Hepatocyte (in vitro differentiated cells): ENCODE data around the gene VSNL1.

ENCODE experiments used
- EZH2 ChIP-seq: fragments of 200-600 bp; sonication (generic); IDR thresholded peaks from 2 replicates; pipeline ENCODE4 v1.6.1; 2016; ENCODE audit warnings: antibody characterized with exemption, mild to moderate bottlenecking, borderline replicate concordance
- EZH2phosphoT487 ChIP-seq: fragments of 200-600 bp; sonication (generic); IDR thresholded peaks from one replicate; pipeline ENCODE4 v1.6.1; 2018; ENCODE audit warnings: antibody characterized with exemption, mild to moderate bottlenecking, low read depth, moderate library complexity; ENCODE audit not compliant: unreplicated experiment, severe bottlenecking
- TF ChIP-seq, protein P1 (sequence below): fragments of 200-600 bp; sonication (generic); IDR thresholded peaks from 2 replicates; pipeline ENCODE4 v1.5.1; 2016; ENCODE audit warnings: antibody characterized with exemption, mild to moderate bottlenecking; ENCODE audit not compliant: poor library complexity

DNA sequence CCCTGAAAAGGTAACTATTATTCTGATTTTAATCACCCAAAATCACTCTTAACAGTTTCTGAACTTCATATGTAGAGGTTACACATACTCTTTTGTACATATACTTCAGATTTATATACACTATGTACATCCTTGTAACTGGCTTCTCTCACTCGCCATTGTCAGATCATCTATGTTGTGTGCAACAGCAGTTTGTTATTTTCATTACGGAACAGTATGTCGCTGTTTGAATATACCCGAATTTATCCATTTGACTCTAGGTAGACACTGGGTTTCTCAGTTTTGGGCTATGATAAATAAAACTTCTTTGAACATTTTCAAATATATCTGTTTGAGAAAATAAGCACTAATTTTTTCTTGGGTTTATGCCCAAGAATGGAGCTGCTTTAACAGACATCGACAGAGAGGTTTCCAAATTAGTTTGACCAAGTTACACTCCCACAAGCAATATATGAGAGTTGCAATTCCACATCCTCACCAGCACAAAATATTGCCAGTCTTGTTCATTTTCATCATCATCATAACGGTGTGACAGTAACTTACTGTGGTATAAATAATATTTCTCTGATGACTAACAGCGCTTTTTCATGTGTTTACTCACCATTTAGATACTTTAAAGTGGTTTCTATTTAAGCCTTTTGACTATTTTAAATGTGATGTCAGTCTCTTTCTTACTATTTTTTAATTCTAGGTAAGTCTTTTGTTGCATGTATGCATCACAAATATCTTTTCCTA, 132.3 kb downstream of the VSNL1 start:
- TF ChIP-seq, protein P1, sequence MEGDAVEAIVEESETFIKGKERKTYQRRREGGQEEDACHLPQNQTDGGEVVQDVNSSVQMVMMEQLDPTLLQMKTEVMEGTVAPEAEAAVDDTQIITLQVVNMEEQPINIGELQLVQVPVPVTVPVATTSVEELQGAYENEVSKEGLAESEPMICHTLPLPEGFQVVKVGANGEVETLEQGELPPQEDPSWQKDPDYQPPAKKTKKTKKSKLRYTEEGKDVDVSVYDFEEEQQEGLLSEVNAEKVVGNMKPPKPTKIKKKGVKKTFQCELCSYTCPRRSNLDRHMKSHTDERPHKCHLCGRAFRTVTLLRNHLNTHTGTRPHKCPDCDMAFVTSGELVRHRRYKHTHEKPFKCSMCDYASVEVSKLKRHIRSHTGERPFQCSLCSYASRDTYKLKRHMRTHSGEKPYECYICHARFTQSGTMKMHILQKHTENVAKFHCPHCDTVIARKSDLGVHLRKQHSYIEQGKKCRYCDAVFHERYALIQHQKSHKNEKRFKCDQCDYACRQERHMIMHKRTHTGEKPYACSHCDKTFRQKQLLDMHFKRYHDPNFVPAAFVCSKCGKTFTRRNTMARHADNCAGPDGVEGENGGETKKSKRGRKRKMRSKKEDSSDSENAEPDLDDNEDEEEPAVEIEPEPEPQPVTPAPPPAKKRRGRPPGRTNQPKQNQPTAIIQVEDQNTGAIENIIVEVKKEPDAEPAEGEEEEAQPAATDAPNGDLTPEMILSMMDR = no peak
- TF ChIP-seq EZH2 (no peak), EZH2phosphoT487 (no peak)
